Osteocyte (in vitro differentiated cells): ENCODE measurements around the gene GAL. TPM values are rescaled to one million over a fixed set of nuclear protein-coding genes. Genes with fewer than 3 reads are reported as not detected.

ENCODE experiments used
- DNase-seq: peaks from one replicate; pipeline ENCODE4 v3.0.0; 2021; ENCODE audit warnings: mixed read lengths; ENCODE audit not compliant: unreplicated experiment; ENCODE audit errors: extremely low spot score
- H3K27ac Mint-ChIP-seq: one replicate; pipeline ENCODE4 v1.8.0; 2021; ENCODE audit warnings: mild to moderate bottlenecking, mixed read lengths; ENCODE audit not compliant: unreplicated experiment
- H3K27me3 Mint-ChIP-seq: one replicate; pipeline ENCODE4 v1.8.0; 2021; ENCODE audit warnings: mixed read lengths; ENCODE audit not compliant: unreplicated experiment
- H3K36me3 Mint-ChIP-seq: one replicate; pipeline ENCODE4 v1.8.0; 2021; ENCODE audit warnings: mixed read lengths; ENCODE audit not compliant: unreplicated experiment
- H3K4me1 Mint-ChIP-seq: one replicate; pipeline ENCODE4 v1.8.0; 2021; ENCODE audit warnings: mixed read lengths; ENCODE audit not compliant: unreplicated experiment
- H3K4me3 Mint-ChIP-seq: one replicate; pipeline ENCODE4 v1.8.0; 2021; ENCODE audit warnings: mild to moderate bottlenecking, moderate library complexity, mixed read lengths; ENCODE audit not compliant: unreplicated experiment
- H3K9me3 Mint-ChIP-seq: one replicate; pipeline ENCODE4 v1.8.0; 2021; ENCODE audit warnings: mixed read lengths; ENCODE audit not compliant: unreplicated experiment
- total RNA-seq: library from RNA; stranded (reverse); gene quantifications from 2 replicates; pipeline ENCODE4 v1.2.1, GENCODE V29; 2021
- TF ChIP-seq, protein P1 (sequence below): fragments of 200-600 bp; sonication (generic); IDR thresholded peaks from 2 replicates; pipeline ENCODE4 v1.5.0; 2021; ENCODE audit warnings: antibody characterized with exemption, mild to moderate bottlenecking, moderate library complexity

GAL gene
- total RNA-seq, 1 donor from 2014 or later, result not detected

DNA sequence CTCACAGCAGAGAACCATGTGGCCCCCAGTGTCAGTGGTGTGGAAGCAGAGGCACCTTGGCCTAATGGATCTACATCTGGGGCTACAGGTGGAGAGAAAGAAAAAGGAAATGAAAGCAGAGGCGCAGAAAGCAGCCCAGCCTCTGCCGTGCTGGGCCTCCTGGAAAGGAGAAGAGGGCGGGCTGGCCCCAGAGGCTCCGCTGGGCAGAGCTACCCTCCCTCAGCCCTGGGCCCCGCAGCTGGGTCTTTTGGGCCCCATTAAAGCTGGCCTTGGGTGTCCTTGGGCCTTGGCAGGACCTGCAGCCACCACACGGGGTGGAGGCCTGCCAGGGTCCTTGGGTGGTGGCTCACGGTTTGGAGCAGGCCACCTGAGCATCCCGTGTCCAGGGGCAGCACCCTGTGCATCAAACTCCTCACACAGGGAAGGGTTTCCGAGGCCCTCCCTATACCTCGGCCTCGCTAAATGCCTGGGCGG is 31.6 kb upstream of the GAL start:
- Mint-ChIP-seq H3K9me3 (no peaks in the 10 kb centered on the region), H3K36me3 (no peaks in the 10 kb centered on the region), H3K4me1 (peaks cover 7% of the 10 kb centered on the region), H3K27me3 (peaks cover 22% of the 10 kb centered on the region), H3K4me3 (no peak overlapping the region), H3K27ac (no peak overlapping the region)
- DNase-seq, result no peak
- TF ChIP-seq, protein P1, sequence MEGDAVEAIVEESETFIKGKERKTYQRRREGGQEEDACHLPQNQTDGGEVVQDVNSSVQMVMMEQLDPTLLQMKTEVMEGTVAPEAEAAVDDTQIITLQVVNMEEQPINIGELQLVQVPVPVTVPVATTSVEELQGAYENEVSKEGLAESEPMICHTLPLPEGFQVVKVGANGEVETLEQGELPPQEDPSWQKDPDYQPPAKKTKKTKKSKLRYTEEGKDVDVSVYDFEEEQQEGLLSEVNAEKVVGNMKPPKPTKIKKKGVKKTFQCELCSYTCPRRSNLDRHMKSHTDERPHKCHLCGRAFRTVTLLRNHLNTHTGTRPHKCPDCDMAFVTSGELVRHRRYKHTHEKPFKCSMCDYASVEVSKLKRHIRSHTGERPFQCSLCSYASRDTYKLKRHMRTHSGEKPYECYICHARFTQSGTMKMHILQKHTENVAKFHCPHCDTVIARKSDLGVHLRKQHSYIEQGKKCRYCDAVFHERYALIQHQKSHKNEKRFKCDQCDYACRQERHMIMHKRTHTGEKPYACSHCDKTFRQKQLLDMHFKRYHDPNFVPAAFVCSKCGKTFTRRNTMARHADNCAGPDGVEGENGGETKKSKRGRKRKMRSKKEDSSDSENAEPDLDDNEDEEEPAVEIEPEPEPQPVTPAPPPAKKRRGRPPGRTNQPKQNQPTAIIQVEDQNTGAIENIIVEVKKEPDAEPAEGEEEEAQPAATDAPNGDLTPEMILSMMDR, result no peak

DNA sequence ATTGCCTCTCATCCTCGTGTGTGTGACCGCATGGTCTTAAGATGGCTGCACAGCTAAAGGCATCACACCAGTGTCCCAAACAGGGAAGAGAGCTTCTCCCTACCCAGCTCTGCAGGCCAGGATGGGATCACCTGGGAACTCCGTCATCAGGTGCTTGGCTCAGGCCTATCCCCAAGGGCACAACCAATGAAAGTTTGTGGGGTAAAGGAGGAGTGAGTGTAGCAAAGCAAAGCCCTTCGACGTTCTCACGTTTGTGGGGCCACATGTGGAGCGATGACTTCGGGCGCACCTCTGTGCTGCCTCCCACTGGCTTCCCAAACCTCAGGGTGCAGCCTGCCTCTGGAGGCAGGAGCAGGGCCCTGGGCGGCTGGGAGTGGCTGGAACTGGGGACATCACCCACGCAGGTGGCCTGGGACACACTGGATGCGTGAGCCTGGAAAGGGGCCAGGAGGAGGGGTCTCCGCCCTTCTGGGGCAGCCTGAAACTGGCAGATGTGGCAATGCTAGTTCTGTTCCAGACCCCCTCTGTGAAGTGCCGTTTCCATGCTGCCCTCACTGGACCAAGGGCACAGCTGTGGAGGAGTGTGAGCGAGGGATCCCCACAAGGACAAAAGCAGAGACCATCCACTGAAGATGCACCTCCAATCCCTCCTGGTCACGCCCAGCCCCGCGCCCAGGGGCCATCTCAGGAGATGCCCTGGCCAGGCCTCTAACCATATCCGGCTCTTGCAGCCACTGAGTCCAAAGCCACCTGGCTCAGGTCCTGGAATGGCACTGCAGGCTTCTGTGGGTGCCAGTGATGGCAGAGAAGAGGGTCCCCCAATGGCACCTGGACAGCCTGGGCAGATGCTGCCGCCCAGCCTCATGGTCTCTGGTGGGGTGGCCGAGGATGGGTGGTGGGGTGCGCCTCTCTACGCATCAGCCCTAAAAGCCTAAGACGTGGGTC is 30.6 kb upstream of the GAL start:
- peaks cover 19% of the 10 kb centered on the region for H3K27me3 Mint-ChIP-seq
- H3K4me1 Mint-ChIP-seq, result peaks cover 13% of the 10 kb centered on the region
- TF ChIP-seq, protein P1, result no peak
- no peak overlapping the region for H3K27ac Mint-ChIP-seq
- H3K9me3 Mint-ChIP-seq, result no peaks in the 10 kb centered on the region
- H3K36me3 Mint-ChIP-seq, result no peaks in the 10 kb centered on the region
- DNase-seq, result no peak
- H3K4me3 Mint-ChIP-seq, result no peak overlapping the region

DNA sequence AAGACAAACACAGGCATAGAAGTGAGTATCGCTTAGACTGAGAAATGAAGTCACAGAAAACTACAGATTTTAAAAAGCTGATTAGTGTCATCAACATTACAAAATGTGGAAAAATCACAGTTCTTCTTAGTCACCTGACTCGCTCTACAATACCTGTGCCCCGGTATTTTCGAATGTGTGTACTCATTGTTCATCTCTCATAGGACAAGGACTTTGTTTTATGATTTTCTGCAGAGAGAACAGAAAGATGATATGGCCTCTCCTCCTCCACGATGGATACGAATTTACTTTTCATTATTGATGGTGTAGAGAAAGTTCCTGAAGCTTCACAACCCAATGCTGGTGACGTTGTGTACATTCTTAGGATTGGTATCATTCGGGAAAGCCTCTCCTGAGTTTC is 29.4 kb upstream of the GAL start:
- no peak for DNase-seq
- H3K27ac Mint-ChIP-seq, result no peak overlapping the region
- no peaks in the 10 kb centered on the region for H3K9me3 Mint-ChIP-seq
- H3K27me3 Mint-ChIP-seq, result peaks cover 11% of the 10 kb centered on the region
- no peaks in the 10 kb centered on the region for H3K36me3 Mint-ChIP-seq
- H3K4me1 Mint-ChIP-seq, result peaks cover 25% of the 10 kb centered on the region
- TF ChIP-seq, protein P1, result no peak
- no peak overlapping the region for H3K4me3 Mint-ChIP-seq

DNA sequence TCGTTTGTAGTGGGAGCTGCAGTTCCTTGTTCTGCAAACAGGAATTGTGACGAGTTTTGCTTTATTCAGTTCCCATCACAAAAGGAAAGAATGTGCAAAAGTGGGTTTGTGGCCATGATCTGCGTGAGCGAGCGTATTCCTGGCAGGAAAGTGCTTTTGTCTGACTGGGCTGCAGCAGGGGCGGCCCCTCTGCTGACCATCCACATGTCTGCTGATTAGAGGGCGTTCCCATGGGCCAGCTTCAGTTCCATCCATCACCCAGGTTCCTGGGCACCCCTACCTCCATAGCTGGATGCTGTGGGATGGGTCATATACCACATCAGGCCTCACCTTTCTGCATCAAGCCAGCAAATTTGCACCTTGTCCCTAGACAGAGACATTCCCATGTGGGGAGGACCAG is 28.9 kb upstream of the GAL start:
- Mint-ChIP-seq H3K4me3 (no peak overlapping the region), H3K36me3 (peaks cover under 1% of the 10 kb centered on the region), H3K4me1 (peaks cover 28% of the 10 kb centered on the region), H3K9me3 (no peaks in the 10 kb centered on the region), H3K27me3 (peaks cover 10% of the 10 kb centered on the region), H3K27ac (no peak overlapping the region)
- no peak for DNase-seq
- TF ChIP-seq, protein P1, result no peak

DNA sequence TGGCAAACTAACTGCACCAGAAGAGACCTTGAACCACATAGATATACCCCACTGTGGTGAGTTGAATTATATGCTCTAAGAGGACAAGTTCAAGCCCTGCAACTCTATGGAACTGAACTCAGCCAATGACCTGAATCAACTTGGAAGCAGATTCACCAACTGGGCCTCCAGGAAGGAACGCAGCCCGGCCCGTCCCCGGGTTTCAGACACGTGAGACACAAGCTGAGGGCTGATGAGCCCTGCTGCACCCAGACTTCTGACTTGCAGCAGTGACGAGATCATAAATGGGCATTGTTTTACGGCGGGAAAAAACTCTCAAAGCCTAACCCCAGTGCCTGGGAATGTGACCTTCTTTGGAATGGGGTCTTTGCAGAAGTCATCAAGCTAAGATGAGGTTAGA is 28.5 kb upstream of the GAL start:
- no peak for DNase-seq
- Mint-ChIP-seq H3K36me3 (peaks cover 2% of the 10 kb centered on the region), H3K4me3 (no peak overlapping the region), H3K27ac (no peak overlapping the region), H3K4me1 (peaks cover 28% of the 10 kb centered on the region), H3K9me3 (no peaks in the 10 kb centered on the region), H3K27me3 (peaks cover 11% of the 10 kb centered on the region)
- TF ChIP-seq, protein P1, result no peak
